ENCODE data around the gene PRLR.

PRLR gene

GRCh38 chr5:35143841-35144240, 86.4 kb downstream of the PRLR start:
- in situ Hi-C loops (cut with MboI; ENCODE audit: low pct_unique_long_range_greater_than_20kb, low sequenced_read_pairs, unreplicated experiment), result no loop called here
- no peak for TF ChIP-seq CTCF (IDR thresholded peaks at IDR 0.05; ENCODE audit: extremely low read depth, insufficient read depth, missing control alignments)
- no peak for DNase-seq (ENCODE audit: low spot score)

- in situ Hi-C loops (cut with MboI; ENCODE audit: low pct_unique_long_range_greater_than_20kb, low sequenced_read_pairs, unreplicated experiment), result no loop called here
- DNase-seq (ENCODE audit: low spot score), result no peak
- no peak for TF ChIP-seq CTCF (IDR thresholded peaks at IDR 0.05; ENCODE audit: extremely low read depth, insufficient read depth, missing control alignments)
These were observed 88.5 kb downstream of the PRLR start for GRCh38 chr5:35141739-35142138.

- TF ChIP-seq CTCF (IDR thresholded peaks at IDR 0.05; ENCODE audit: extremely low read depth, insufficient read depth, missing control alignments), result no peak
- in situ Hi-C loops (cut with MboI; ENCODE audit: low pct_unique_long_range_greater_than_20kb, low sequenced_read_pairs, unreplicated experiment), result no loop called here
- no peak for DNase-seq (ENCODE audit: low spot score)
These were observed 92.1 kb downstream of the PRLR start for GRCh38 chr5:35138232-35138631.

GRCh38 chr5:35136386-35136785, 93.9 kb downstream of the PRLR start:
- in situ Hi-C loops (cut with MboI; ENCODE audit: low pct_unique_long_range_greater_than_20kb, low sequenced_read_pairs, unreplicated experiment), result no loop called here
- peak; percentile 6 for DNase-seq (ENCODE audit: low spot score)
- no peak for TF ChIP-seq CTCF (IDR thresholded peaks at IDR 0.05; ENCODE audit: extremely low read depth, insufficient read depth, missing control alignments)

- TF ChIP-seq CTCF (IDR thresholded peaks at IDR 0.05; ENCODE audit: extremely low read depth, insufficient read depth, missing control alignments), result no peak
- in situ Hi-C loops (cut with MboI; ENCODE audit: low pct_unique_long_range_greater_than_20kb, low sequenced_read_pairs, unreplicated experiment), result no loop called here
- no peak for DNase-seq (ENCODE audit: low spot score)
These were observed 95.0 kb downstream of the PRLR start for GRCh38 chr5:35135239-35135700.

- DNase-seq (ENCODE audit: low spot score), result no peak
- no peak for TF ChIP-seq CTCF (IDR thresholded peaks at IDR 0.05; ENCODE audit: extremely low read depth, insufficient read depth, missing control alignments)
- in situ Hi-C loops (cut with MboI; ENCODE audit: low pct_unique_long_range_greater_than_20kb, low sequenced_read_pairs, unreplicated experiment), result no loop called here
These were observed 95.8 kb downstream of the PRLR start for GRCh38 chr5:35134278-35135030.

Measured in GM13977 (cell line).